Right ventricle myocardium inferior (tissue), 1 donor: ENCODE data around the gene FAM50B. TPM values are rescaled to one million over a fixed set of nuclear protein-coding genes. Genes with fewer than 3 reads are reported as not detected.

Source experiments
- ATAC-seq: fragments of 200-7000 bp; cut with Tn5 transposase; one replicate; pipeline ENCODE4 v1.9.1; 2020; ENCODE audit warnings: mild to moderate bottlenecking, moderate library complexity
- DNase-seq: peaks from one replicate; pipeline ENCODE4 v3.0.0; 2021; ENCODE audit errors: missing footprints
- intact Hi-C: fragments of 100-400 bp; cut with DNase I; formaldehyde crosslinking; loops from one replicate; pipeline ENCODE4 v1.11.0; 2022
- total RNA-seq: library from RNA; stranded (reverse); fragmentation: NEBNext Ultra II Directional; extraction: Animal tissue kit (Norgen Biotek cat#: 25700); gene quantifications from one replicate; pipeline ENCODE4 v1.2.1, GENCODE V29; 2021
- donor health status: DM: no; HTN: yes; CAD: no; lungs with severe emphysema.

FAM50B gene
- total RNA-seq, 1 donor from 2014 or later, result 26.5 TPM

GRCh38 chr6:3814539-3814938 lies 34.6 kb upstream of the FAM50B start:
- no peak for ATAC-seq
- intact Hi-C loops, result no loop called here
- no peak for DNase-seq

DNA sequence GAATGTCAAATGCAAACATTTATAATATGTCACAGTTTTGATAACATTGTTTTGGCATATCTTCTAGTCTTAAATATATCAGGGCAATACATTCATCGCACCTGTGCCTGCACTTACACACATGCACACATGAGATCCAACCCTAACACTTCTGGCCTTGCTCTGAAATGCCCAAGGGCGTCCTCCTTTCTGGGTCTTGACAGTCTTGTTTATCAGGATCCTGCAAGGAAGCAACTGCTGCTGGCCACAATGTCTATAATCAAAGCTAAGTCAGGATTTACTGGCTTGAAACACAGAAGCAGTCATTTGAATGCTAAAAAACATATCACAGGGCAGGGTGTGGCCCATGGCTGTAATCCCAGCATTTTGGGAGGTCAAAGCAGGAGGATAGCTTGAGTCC lies 32.9 kb upstream of the FAM50B start:
- DNase-seq (no peak), ATAC-seq (no peak)
- intact Hi-C loops, result no loop called here

DNA sequence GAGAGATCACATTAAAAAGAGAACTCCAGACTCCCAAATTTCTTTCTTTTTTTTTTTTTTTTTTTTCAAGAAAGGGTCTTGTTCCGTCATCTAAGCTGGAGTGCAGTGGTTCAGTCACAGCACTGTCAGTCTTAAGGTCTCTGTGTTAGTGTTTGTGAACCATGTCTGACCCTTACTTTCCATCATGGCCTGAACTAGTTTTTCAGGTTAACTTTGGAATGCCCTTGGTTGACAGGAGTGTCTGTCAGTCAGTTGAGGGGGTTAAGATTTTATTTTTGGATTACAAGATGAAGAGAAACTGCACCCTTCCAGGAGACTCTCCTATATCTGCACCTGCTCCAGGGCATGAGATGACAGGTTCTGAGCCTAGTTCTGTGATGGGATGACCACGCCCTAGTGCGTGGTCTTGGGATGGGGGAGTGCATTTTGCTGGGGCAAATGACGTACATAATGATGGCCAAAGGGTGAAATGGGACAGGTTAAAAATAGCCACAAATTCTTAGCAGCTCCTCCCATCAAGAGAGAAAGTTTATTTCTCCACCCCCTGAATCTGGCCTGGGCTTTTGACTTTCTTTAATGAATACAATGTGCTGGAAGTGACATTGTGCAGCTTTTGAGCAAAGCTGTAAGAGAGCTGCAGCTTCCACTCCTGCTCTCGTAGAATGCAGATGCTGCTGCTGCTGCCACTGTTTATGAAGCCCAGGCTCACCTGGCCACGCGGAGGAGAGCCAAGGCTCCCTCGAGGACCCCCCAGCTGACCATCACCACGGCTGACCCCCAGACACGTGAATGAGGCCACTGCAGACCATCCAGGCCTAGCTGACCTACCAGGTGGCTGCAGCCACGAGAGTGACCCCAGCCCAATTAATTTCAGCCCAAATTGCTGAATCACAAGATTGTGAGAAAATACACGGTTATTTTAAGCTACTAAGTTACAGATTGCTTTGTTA lies 29.7 kb upstream of the FAM50B start:
- ATAC-seq (no peak), DNase-seq (no peak)
- intact Hi-C loops, result no loop called here

DNA sequence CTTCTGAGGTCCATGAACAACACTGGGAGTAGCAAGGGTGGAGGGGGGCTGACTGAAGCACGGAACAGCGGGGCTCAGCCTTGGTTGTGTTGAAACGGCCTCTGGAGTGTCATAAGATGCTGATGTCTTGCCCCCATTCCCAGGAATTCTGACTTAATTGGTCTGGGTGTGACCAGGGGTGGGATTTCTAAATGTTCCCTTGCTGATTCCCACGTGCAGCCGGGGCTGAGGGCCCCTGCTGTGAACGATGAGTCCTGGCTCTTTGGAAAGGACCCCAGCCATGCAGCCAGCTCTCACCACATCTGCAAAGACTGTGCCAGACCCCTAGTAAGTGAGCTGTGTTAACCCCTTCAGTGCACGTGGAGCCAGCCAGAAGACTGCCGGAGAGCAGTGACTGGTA lies 28.6 kb upstream of the FAM50B start:
- intact Hi-C loops, result no loop called here
- ATAC-seq, result no peak
- DNase-seq, result no peak

DNA sequence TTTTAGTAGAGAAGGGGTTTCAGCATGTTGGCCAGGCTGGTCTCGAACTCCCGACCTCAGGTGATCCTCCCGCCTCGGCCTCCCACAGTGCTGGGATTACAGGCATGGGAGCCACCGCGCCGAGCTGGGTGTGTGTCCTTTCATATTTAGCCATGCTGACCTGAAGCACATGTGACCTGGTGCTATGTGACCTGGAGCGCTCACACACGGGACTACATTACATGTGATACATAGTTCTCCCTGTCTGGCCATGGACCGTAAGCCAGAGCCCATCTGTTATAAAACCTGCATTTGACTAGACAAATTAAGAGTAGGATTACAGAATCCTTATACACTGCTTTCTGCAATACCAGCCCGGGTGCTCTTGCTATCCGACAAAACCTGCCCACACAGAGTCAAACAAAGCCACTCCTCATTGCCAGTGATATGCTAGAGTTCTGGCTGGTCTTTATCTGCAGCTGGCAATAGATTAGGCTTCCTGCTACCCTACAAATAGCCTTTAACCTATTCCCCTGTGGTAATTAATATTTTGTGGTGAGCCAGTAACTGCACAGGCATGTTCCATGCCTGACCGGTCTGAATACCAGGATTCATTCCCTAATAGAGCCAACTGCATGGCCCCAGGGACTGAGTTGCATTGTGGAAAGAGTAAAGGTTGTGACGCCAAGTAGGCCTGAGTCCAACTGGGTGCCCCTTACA lies 26.3 kb upstream of the FAM50B start:
- ATAC-seq, result no peak
- intact Hi-C loops, result no loop called here
- no peak for DNase-seq

DNA sequence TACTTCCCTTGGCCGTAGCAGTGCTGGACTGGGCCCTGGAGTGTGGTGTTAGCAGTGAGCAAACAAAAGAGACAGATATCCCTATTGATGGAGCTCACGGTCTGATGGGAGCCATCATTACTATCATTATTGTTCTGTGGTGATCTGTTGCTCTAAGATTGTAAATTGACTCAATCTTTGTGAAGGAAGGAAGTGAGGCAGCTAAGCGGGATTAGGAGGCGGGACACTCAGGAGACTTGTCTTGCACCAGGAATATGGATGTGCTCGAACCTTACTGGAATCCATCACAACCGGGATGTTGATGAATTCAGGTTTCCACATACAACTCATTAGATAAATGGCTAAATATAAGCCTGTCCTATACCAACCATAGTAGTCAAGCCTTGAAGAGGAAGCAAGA lies 25.5 kb upstream of the FAM50B start:
- ATAC-seq (no peak), DNase-seq (no peak)
- intact Hi-C loops, result no loop called here

DNA sequence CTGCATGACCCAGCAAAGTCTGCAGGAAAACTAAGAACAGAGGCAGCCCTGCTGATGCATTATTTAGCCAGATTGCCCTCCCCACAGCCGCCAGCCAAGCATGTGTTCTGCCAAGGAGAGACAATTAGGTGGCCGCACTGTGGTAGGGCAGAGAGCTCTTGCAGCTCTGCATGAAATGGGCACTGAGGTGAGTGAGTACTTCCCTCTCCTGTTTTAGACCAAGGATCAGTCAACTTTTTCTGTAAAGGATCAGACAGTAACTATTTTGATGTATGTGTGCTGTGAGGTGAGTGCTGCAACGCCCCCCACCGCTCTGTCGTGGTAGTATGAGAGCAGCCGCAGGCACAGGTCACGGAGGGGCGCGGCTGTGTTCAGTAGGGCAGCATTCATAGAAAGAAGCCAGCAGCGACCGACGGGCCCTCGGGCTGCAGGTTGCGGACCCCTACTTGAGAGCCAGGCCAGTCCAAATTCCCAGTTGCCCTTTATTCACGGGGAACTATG lies 23.8 kb upstream of the FAM50B start:
- peak; percentile 65 for ATAC-seq
- intact Hi-C loops, result loop anchor here (1.0 kb wide), 1 partner anchor 77 kb away; no protein-coding TSS in a partner anchor
- peak; percentile 84 for DNase-seq

DNA sequence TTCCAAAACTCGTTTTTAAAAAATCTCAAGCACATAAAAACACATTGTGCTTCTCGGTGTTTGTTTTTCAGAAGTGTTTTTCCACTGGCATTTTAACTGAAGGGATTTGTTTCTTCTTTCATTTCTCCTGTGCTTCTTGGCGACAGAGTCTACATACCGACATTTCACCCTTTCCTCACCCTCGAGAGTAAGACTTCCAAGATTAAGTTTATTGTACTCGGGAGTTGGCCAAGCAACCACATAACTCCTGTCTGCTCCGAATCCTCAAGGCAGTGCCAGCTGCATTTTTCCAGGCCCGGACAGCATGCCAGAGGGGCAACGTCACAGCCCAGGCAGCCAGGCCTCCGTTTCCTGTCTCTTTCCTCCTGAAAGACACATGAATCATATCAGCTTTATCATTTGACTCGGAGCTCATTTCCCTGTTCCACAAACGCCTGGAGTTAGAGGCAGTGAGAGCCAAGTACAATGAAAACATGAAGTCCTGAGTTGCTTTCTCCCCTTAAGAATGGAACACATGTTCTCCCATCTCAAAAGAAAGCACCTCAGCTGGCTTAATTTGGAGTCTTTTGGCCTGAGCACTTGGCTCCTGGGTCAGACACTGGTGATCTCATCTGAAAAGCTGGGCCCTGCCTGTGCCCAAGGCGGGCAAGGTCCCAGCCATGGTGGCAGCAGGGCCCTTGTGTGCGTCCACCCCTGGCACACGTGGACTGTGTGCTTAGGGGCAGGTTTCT lies 23.2 kb upstream of the FAM50B start:
- DNase-seq, result peak; percentile 87
- ATAC-seq, result peak; percentile 88
- intact Hi-C loops, result loop anchor here (1.0 to 2.0 kb wide), 2 partner anchors 78 to 83 kb away; no protein-coding TSS in a partner anchor

GRCh38 chr6:3829285-3829684 lies 19.9 kb upstream of the FAM50B start:
- ATAC-seq (no peak), DNase-seq (no peak)
- intact Hi-C loops, result no loop called here

DNA sequence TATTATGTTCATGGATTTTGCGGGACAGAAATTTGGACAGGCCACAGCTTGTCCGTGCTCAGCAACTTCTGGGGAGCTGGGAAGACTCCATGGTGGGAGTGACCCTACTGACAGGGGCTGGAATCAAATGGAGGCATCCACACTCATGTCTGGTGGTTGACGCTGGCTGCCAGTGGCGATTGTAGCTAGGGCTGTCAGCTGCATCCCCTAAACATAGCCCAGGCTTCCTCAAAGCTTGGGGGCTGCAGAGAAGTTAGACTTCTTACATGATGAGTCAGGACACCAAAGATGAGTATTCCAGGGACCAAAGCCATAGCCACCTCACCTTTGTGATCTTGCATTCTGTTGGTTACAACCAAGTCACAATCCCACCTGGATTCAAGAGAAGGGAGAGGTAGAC lies 18.4 kb upstream of the FAM50B start:
- intact Hi-C loops, result no loop called here
- ATAC-seq, result no peak
- no peak for DNase-seq

DNA sequence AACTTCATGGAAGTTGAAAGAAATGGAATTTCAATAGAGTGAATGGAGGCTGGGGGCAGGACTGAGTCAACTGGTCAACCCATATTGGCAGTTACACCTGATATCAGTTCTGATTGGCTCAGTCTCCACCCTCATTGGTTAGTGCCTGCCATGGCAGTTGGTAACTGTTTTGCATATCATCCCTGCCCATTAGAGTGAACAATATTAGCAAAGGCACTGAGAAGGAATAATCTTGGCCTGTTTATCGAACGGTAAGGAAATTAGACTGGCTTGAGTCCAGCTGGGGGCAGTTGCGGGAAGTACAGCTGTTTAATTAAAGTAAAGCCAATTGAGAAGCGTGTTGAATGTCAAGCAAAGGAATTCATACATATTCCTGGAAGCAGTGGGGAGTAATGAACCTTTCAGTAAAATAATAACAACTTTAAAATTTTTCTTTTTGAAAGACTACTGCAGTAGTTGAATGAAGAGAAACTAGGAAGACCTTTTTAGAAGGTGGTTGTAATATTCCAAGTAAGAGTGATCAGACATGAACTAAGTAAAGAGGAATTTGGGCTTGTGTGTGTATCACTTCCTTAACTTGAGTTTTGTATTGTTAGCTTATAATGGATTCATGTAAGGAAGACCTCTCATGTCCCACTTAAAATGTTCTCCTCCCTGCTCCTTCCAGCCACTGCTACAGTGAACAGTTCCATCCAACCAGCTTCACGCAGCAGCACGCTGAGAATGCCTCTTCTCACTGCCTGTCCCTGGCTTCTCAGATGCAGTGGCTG lies 17.2 kb upstream of the FAM50B start:
- DNase-seq (no peak), ATAC-seq (no peak)
- intact Hi-C loops, result no loop called here

- DNase-seq, result no peak
Observed at GRCh38 chr6:3835055-3835731, 14.0 kb upstream of the FAM50B start.

GRCh38 chr6:3835785-3836184 lies 13.4 kb upstream of the FAM50B start:
- no peak for ATAC-seq
- DNase-seq, result no peak
- intact Hi-C loops, result no loop called here

More at GRCh38 chr6:3835055-3835731, 14.0 kb upstream of the FAM50B start:
- peak; percentile 90 for ATAC-seq
- intact Hi-C loops, result no loop called here

DNA sequence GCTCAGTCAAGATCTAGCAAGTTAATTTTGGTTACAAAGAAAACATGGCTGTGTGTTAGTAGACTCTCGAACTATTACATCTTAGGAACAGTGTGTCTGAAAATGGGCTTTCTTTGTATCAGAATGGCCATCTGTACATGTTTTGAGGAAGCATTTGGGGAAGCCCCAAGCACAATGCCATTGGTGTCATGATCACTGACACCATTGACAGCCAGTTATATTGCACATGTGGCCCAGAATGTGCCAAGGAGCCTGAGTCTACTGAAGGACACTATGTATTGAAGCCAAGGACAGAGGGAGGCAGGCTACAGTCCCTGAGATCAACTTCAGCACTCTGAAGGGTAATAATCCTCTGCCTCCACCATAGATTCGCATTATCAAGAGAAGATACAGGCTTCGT lies 12.6 kb upstream of the FAM50B start:
- DNase-seq, result no peak
- intact Hi-C loops, result no loop called here
- no peak for ATAC-seq

- DNase-seq, result no peak
- intact Hi-C loops, result no loop called here
- no peak for ATAC-seq
Observed at GRCh38 chr6:3837781-3838180, 11.4 kb upstream of the FAM50B start.

DNA sequence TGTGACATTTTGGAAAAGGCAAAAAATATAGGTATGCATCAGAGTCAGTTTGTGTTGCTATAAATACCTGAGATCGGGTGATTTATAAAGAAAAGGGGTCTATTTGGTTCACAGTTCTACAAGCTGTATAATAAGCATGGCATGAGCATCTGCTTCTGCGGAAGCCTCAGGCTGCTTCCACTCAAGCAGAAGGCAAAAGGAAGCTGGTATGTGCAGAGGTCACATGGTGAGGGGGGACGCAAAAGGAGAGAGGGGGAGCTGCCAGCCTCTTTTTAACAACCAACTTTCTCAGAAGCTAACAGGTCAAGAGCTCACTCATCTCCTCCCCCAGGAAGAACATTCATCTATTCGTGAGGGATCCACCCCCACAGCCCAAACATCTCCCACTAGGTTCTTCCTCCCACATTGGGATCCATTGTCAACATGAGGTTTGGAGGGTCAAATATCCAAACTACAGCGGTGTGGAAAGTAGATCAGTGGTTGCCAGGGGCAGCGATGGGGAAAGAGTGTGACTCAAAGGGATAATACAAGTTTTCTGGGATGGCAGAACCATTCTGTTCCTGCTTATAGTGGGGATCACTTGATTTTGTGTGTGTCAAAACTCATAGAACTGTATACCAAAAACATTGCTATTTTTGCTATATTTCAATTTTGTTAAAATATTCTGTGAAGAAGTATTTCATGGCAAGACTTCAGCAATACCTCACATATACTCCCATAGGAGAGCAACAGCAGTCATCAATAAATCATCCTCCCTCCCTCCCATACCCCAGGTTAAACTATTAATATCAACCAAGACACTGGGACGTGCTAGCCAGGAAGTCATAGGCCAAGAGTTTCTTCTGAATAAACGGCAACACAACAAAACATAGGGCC lies 9.9 kb upstream of the FAM50B start:
- intact Hi-C loops, result no loop called here
- no peak for ATAC-seq
- no peak for DNase-seq

- DNase-seq, result no peak
- no peak for ATAC-seq
- intact Hi-C loops, result no loop called here
Observed at GRCh38 chr6:3841066-3841454, 8.1 kb upstream of the FAM50B start.
